Tibial nerve (tissue), 4 donors: ENCODE data around the gene HMCN2.

Experiments used
- CTCF ChIP-seq, 5 experiments: fragments of 200-600 bp in 3 of 5; fragments of 450-650 bp in 2 of 5; sonication (generic) in 3 of 5; IDR thresholded peaks; one replicate each; pipeline ENCODE4 v1.5.1; 2016 to 2019; ENCODE audit warnings: antibody characterized with exemption in 5 of 5, mild to moderate bottlenecking in 3 of 5, moderate library complexity in 2 of 5
- EP300 ChIP-seq, 2 donors: sonication (generic); formaldehyde crosslinking; IDR thresholded peaks; one replicate each; pipeline ENCODE4 v1.6.1; 2017; ENCODE audit warnings: antibody characterized with exemption in 2 of 2, mild to moderate bottlenecking in 1 of 2

- TF ChIP-seq CTCF (IDR thresholded peaks at IDR 0.05) (no peak), EP300 (IDR thresholded peaks at IDR 0.05) (peak in 1 of 2 donors; percentile 20)
These were observed 180.7 kb downstream of the HMCN2 start for GRCh38 chr9:130446101-130446861.
